GM20000 (cell line): ENCODE results near the gene NLGN2.

Experiments used
- DNase-seq: peaks from one replicate; pipeline ENCODE4 v3.0.0; 2012; ENCODE audit warnings: low spot score
- CTCF ChIP-seq: IDR thresholded peaks from 2 replicates; pipeline ENCODE4 v1.5.1; 2012; ENCODE audit warnings: mild to moderate bottlenecking, control low read depth; ENCODE audit errors: extremely low read depth, missing control alignments

Gene NLGN2

GRCh38 chr17:7440113-7440833 is 32.6 kb downstream of the NLGN2 start:
- DNase-seq = peak; percentile 81
- TF ChIP-seq CTCF = no peak

DNA sequence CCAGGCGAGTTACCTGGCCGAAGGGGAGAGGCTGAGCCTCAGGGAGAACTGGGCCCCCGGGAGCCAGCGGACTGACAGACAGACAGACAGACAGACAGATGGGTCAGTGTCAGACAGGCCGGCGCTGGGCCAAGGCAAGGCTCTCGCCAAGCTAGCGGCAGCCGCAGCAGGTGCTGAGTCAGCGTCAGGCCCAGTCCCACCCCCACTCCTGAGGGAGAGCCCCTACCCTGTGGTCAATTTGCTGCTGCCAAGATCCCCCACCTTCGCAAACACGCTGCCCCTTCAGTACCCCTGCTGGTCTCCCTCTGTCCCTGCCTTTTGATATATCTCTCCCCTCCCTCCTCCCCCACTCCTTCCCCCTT is 33.2 kb downstream of the NLGN2 start:
- DNase-seq = peak; percentile 80
- TF ChIP-seq CTCF = no peak

GRCh38 chr17:7441266-7441665 is 33.6 kb downstream of the NLGN2 start:
- TF ChIP-seq CTCF = no peak
- no peak for DNase-seq

- no peak for TF ChIP-seq CTCF
- DNase-seq = no peak
Measured at GRCh38 chr17:7442142-7442541, 34.5 kb downstream of the NLGN2 start.

DNA sequence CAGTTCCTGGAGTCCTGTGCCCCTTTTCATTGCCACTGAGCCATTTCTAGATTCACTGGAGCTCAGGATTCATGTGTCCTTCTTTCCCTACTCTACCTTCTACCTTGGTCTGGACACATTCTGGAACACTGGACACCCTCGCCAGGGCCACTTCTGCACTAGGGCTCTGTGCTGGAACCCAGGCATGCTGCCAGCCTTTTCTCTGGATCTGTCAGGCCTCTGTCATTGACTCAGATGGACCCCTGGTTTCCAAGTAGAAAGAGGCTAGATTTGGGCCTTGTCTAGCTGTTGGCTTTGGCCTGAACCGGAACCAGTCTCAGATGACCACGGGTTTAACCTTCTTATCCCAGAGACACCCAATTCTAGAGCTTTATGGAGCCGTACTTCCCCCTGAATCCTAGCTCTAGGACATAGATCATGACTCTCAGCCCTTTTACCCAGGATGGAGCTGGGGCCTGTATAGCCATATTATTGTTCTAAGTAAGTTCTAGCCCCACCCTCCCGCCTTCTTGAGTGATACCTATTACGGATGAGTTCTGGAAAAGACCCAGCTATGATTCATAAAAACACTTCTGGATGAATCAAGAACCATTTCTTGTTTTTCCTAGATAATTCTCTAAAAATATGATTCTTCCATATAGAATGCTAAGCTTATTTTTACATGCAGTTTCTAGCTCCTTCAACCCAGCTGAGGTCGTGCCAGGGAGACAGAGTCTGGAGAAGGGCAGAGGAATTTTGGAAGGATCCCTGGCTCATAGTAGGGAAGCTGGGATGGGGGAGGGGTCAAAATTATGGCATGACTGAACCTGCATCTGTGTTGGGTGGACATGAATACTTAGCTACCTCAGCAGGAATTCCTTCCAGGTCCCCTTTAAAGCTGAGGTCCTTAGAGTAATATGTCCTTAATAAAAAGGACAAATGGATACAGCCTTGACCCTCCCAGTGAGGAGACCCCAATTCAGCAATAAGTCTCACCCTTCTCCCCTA is 36.1 kb downstream of the NLGN2 start:
- no peak for DNase-seq
- no peak for TF ChIP-seq CTCF

DNA sequence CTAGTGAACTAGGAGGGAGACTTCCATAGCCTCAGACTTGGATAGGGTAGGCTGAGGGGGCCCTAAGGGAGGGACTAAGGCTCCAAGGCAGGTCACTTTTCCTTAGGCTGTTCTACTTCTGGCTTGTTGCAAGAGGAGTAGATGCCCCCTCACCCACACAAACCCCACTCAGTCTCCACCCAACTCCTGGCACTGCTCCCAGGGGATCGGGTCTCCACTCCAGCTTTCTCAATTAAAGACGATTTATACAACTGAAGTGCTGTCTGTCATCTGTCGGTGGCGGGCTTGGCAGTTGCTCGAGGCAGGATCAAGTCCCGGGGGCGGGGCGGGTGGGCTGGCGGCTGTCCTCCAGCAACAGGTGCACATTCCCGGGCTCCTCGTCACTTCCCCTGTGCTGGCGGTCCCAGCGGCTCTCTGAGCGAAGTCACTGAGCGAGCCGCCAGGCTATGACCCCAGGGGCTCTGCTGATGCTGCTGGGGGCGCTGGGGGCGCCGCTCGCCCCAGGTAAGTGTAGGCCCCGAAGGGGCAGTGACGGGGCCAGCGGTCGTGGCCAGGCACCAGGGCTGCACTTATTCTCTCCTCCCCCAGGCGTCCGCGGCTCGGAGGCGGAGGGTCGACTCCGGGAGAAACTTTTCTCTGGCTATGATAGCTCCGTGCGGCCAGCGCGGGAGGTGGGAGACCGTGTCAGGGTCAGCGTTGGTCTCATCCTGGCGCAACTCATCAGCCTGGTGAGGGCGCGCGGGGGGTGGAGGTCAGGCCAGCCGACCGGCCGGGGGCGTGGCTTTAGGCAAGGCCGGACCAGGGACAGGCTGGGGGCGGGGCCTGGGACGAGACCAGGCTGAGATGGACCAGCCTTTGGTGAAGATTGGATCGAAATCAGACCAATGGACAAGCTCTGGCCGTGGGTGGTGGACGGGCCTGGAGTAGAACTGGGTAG is 37.3 kb downstream of the NLGN2 start, which contains the start of gene CHRNB1:
Gene CHRNB1, plus strand, starts transcription at position 380 of the 937 bp plus-strand sequence. Its CDS starts 67 bp downstream, at position 447.
- TF ChIP-seq CTCF = peak; percentile 9
- DNase-seq = peak; percentile 76

- TF ChIP-seq CTCF = no peak
- DNase-seq = peak; percentile 66
Measured at GRCh38 chr17:7445619-7445968, 37.9 kb downstream of the NLGN2 start.
